Hepatocyte (in vitro differentiated cells): ENCODE results near the gene PYGM. TPM values are rescaled to one million over a fixed set of nuclear protein-coding genes. Genes with fewer than 3 reads are reported as not detected.

Experiments used
- DNase-seq: peaks from one replicate; pipeline ENCODE4 v3.0.0-alpha.2; 2016; ENCODE audit warnings: low spot score
- H2AFZ ChIP-seq: fragments of 200-600 bp; sonication (generic); 2 replicates; pipeline ENCODE4 v1.6.0; 2016; ENCODE audit warnings: antibody characterized with exemption, mild to moderate bottlenecking
- H3K27ac ChIP-seq: fragments of 200-600 bp; sonication (generic); 2 replicates; pipeline ENCODE4 v1.5.1; 2016; ENCODE audit warnings: mild to moderate bottlenecking
- H3K27me3 ChIP-seq: fragments of 200-600 bp; sonication (generic); 2 replicates; pipeline ENCODE4 v1.6.1; 2016
- H3K36me3 ChIP-seq: fragments of 200-600 bp; sonication (generic); replicated peaks from 2 replicates; pipeline ENCODE4 v1.5.1; 2016; ENCODE audit warnings: low read depth; ENCODE audit not compliant: insufficient read depth
- H3K4me1 ChIP-seq: fragments of 200-600 bp; sonication (generic); 2 replicates; pipeline ENCODE4 v1.5.1; 2016; ENCODE audit warnings: mild to moderate bottlenecking, moderate library complexity; ENCODE audit not compliant: insufficient read depth
- H3K4me2 ChIP-seq: fragments of 200-600 bp; sonication (generic); 2 replicates; pipeline ENCODE4 v1.6.0; 2016
- H3K4me3 ChIP-seq: fragments of 200-600 bp; sonication (generic); 2 replicates; pipeline ENCODE4 v1.5.1; 2016; ENCODE audit warnings: mild to moderate bottlenecking
- H3K79me2 ChIP-seq: fragments of 200-600 bp; sonication (generic); 2 replicates; pipeline ENCODE4 v1.6.0; 2017; ENCODE audit warnings: mild to moderate bottlenecking
- H3K9me2 ChIP-seq: fragments of 200-600 bp; sonication (generic); replicated peaks from 2 replicates; pipeline ENCODE4 v1.6.0; 2017; ENCODE audit warnings: mild to moderate bottlenecking; ENCODE audit not compliant: insufficient read depth
- H3K9me3 ChIP-seq: fragments of 200-600 bp; sonication (generic); 2 replicates; pipeline ENCODE4 v1.5.1; 2016; ENCODE audit warnings: low read depth, mild to moderate bottlenecking
- H4K20me1 ChIP-seq: fragments of 200-600 bp; sonication (generic); 2 replicates; pipeline ENCODE4 v1.6.0; 2016; ENCODE audit warnings: mild to moderate bottlenecking; ENCODE audit not compliant: insufficient read depth, poor library complexity, severe bottlenecking
- CTCF ChIP-seq: fragments of 200-600 bp; sonication (generic); IDR thresholded peaks from 2 replicates; pipeline ENCODE4 v1.5.1; 2016; ENCODE audit warnings: antibody characterized with exemption, mild to moderate bottlenecking; ENCODE audit not compliant: poor library complexity
- EZH2 ChIP-seq: fragments of 200-600 bp; sonication (generic); IDR thresholded peaks from 2 replicates; pipeline ENCODE4 v1.6.1; 2016; ENCODE audit warnings: antibody characterized with exemption, mild to moderate bottlenecking, borderline replicate concordance
- EZH2phosphoT487 ChIP-seq: fragments of 200-600 bp; sonication (generic); IDR thresholded peaks from one replicate; pipeline ENCODE4 v1.6.1; 2018; ENCODE audit warnings: antibody characterized with exemption, mild to moderate bottlenecking, low read depth, moderate library complexity; ENCODE audit not compliant: unreplicated experiment, severe bottlenecking
- WGBS: methylation state at CpG from one replicate; pipeline ENCODE4 v1.1.6; 2016; ENCODE audit warnings: low lambda C conversion rate; ENCODE audit errors: missing lambda C conversion rate; 5-methylcytosine and 5-hydroxymethylcytosine counted together
- polyA plus RNA-seq: library from polyadenylated mRNA; unstranded; fragments of >200 nt; fragmentation: Nextera tagmentation; extraction: Ambion mirVana; gene quantifications from 2 replicates; pipeline ENCODE4 v1.2.1, GENCODE V29; 2016
- total RNA-seq: library from RNA; depleted of rRNA; stranded (reverse); fragments of >200 nt; gene quantifications from 2 replicates; pipeline ENCODE4 v1.2.3, GENCODE V29; 2014

The PYGM gene
- total and polyA plus RNA-seq, 2 experiments from 2014 or later, result 1.9 to 4.0 TPM

DNA sequence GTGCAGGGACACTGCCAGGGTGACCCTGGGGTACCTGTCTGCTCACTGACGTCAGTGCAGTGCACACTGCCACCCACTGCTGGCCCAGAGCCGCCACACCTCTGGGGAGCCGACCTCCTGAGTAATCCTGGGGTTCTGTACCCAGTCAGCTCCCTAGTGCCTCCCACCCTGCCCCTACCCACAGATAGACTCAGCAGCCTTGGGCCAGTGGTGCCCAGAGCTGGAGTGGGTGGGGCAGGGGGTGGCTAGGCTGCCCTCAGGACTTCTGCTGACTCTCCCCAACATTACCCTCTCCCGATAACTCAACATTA, 42.6 kb downstream of the PYGM start:
- no peak overlapping the region for H3K4me2 ChIP-seq
- H3K4me3 ChIP-seq, result no peak overlapping the region
- TF ChIP-seq CTCF (no peak), EZH2 (no peak), EZH2phosphoT487 (no peak)
- H3K4me1 ChIP-seq, result no peaks in the 10 kb centered on the region
- no peak overlapping the region for H3K27ac ChIP-seq
- no peak for DNase-seq
- H2AFZ ChIP-seq, result no peak overlapping the region
- peaks cover 89% of the 10 kb centered on the region for H3K27me3 ChIP-seq
- no peaks in the 10 kb centered on the region for H3K9me3 ChIP-seq
- H3K79me2 ChIP-seq, result no peaks in the 10 kb centered on the region
- H3K9me2 ChIP-seq, result no peaks in the 10 kb centered on the region
- no peaks in the 10 kb centered on the region for H4K20me1 ChIP-seq
- WGBS, result 83% methylated on average over 4 of the region's 4 CpGs
- no peaks in the 10 kb centered on the region for H3K36me3 ChIP-seq

GRCh38 chr11:64716473-64717267, 43.1 kb downstream of the PYGM start:
- WGBS, result 76% methylated on average over 20 of the region's 21 CpGs
- H3K4me3 ChIP-seq, result no peak overlapping the region
- DNase-seq, result no peak
- no peaks in the 10 kb centered on the region for H3K9me3 ChIP-seq
- no peak overlapping the region for H3K4me2 ChIP-seq
- no peaks in the 10 kb centered on the region for H3K4me1 ChIP-seq
- H4K20me1 ChIP-seq, result no peaks in the 10 kb centered on the region
- no peak overlapping the region for H3K27ac ChIP-seq
- no peaks in the 10 kb centered on the region for H3K9me2 ChIP-seq
- no peaks in the 10 kb centered on the region for H3K36me3 ChIP-seq
- no peaks in the 10 kb centered on the region for H3K79me2 ChIP-seq
- TF ChIP-seq EZH2 (no peak), EZH2phosphoT487 (no peak), CTCF (no peak)
- peaks cover 90% of the 10 kb centered on the region for H3K27me3 ChIP-seq
- no peak overlapping the region for H2AFZ ChIP-seq

- WGBS, result 61% methylated on average over 9 of the region's 13 CpGs
- no peak overlapping the region for H3K27ac ChIP-seq
- no peaks in the 10 kb centered on the region for H3K4me1 ChIP-seq
- no peak overlapping the region for H3K4me3 ChIP-seq
- H2AFZ ChIP-seq, result no peak overlapping the region
- H4K20me1 ChIP-seq, result no peaks in the 10 kb centered on the region
- no peaks in the 10 kb centered on the region for H3K36me3 ChIP-seq
- H3K4me2 ChIP-seq, result no peak overlapping the region
- no peaks in the 10 kb centered on the region for H3K9me2 ChIP-seq
- DNase-seq, result no peak
- H3K79me2 ChIP-seq, result no peaks in the 10 kb centered on the region
- TF ChIP-seq CTCF (no peak), EZH2phosphoT487 (no peak), EZH2 (no peak)
- peaks cover 90% of the 10 kb centered on the region for H3K27me3 ChIP-seq
- H3K9me3 ChIP-seq, result no peaks in the 10 kb centered on the region
These were observed 43.9 kb downstream of the PYGM start for GRCh38 chr11:64715756-64716472.
